ENCODE data around the gene PFDN5. TPM values are rescaled to one million over a fixed set of nuclear protein-coding genes. Genes with fewer than 3 reads are reported as not detected.

PFDN5 gene
- total RNA-seq, 1 donor from 2014 or later, result 425 TPM

GRCh38 chr12:53338916-53339315 lies 43.6 kb downstream of the PFDN5 start:
- TF ChIP-seq CTCF (IDR thresholded peaks at IDR 0.05) (no peak), EZH2phosphoT487 (IDR thresholded peaks at IDR 0.05) (no peak), EZH2 (IDR thresholded peaks at IDR 0.05) (no peak)
- no peaks in the 10 kb centered on the region for H4K20me1 ChIP-seq (ENCODE audit: low read depth)
- peaks cover 36% of the 10 kb centered on the region for H3K4me1 ChIP-seq
- no peak overlapping the region for H3K4me2 ChIP-seq
- Mint-ChIP-seq H3K27me3 (ENCODE audit: insufficient read depth, low read depth) (peaks cover 16% of the 10 kb centered on the region), H3K4me3 (no peak overlapping the region), H3K27ac (no peak overlapping the region), H3K36me3 (no peaks in the 10 kb centered on the region), H3K9me3 (no peaks in the 10 kb centered on the region), H3K4me1 (peaks cover 33% of the 10 kb centered on the region)
- H2AFZ ChIP-seq (replicated peaks), result no peak overlapping the region
- H3F3A ChIP-seq (ENCODE audit: low read depth), result peaks cover 8% of the 10 kb centered on the region
- H3K4me3 ChIP-seq, result no peak overlapping the region
- H3K36me3 ChIP-seq, result no peaks in the 10 kb centered on the region
- H3K27ac ChIP-seq, result no peak overlapping the region
- no peaks in the 10 kb centered on the region for H3K79me2 ChIP-seq (ENCODE audit: low read depth)
- H3K27me3 ChIP-seq, result no peaks in the 10 kb centered on the region
- no peaks in the 10 kb centered on the region for H3K9me3 ChIP-seq (ENCODE audit: low read depth)
- no peak for DNase-seq (ENCODE audit: low spot score)
- no peak overlapping the region for H3K9ac ChIP-seq

- Mint-ChIP-seq H3K36me3 (no peaks in the 10 kb centered on the region), H3K4me3 (no peak overlapping the region), H3K27ac (no peak overlapping the region), H3K9me3 (no peaks in the 10 kb centered on the region), H3K27me3 (ENCODE audit: insufficient read depth, low read depth) (peaks cover 16% of the 10 kb centered on the region), H3K4me1 (peaks cover 31% of the 10 kb centered on the region)
- Histone ChIP-seq H3K27ac (no peak overlapping the region), H4K20me1 (ENCODE audit: low read depth) (no peaks in the 10 kb centered on the region), H3K27me3 (peaks cover 6% of the 10 kb centered on the region), H3K4me1 (peaks cover 26% of the 10 kb centered on the region), H2AFZ (replicated peaks) (no peak overlapping the region), H3K4me3 (no peak overlapping the region), H3K9ac (no peak overlapping the region), H3K79me2 (ENCODE audit: low read depth) (no peaks in the 10 kb centered on the region), H3K36me3 (no peaks in the 10 kb centered on the region), H3K4me2 (no peak overlapping the region), H3F3A (ENCODE audit: low read depth) (peaks cover 21% of the 10 kb centered on the region), H3K9me3 (ENCODE audit: low read depth) (no peaks in the 10 kb centered on the region)
- TF ChIP-seq EZH2 (IDR thresholded peaks at IDR 0.05), result no peak
- TF ChIP-seq CTCF (IDR thresholded peaks at IDR 0.05), result no peak
- TF ChIP-seq EZH2phosphoT487 (IDR thresholded peaks at IDR 0.05), result no peak
- no peak for DNase-seq (ENCODE audit: low spot score)
Measured at GRCh38 chr12:53340398-53340797, 45.1 kb downstream of the PFDN5 start.

GRCh38 chr12:53343449-53343848 lies 48.1 kb downstream of the PFDN5 start:
- Histone ChIP-seq H3K79me2 (ENCODE audit: low read depth) (no peaks in the 10 kb centered on the region), H3K9ac (no peak overlapping the region), H3F3A (ENCODE audit: low read depth) (peaks cover 23% of the 10 kb centered on the region), H3K4me1 (peaks cover 11% of the 10 kb centered on the region), H3K27me3 (peaks cover 6% of the 10 kb centered on the region), H3K4me3 (no peak overlapping the region), H4K20me1 (ENCODE audit: low read depth) (no peaks in the 10 kb centered on the region), H3K36me3 (no peaks in the 10 kb centered on the region), H2AFZ (replicated peaks) (no peak overlapping the region), H3K27ac (no peak overlapping the region), H3K9me3 (ENCODE audit: low read depth) (no peaks in the 10 kb centered on the region), H3K4me2 (no peak overlapping the region)
- Mint-ChIP-seq H3K27me3 (ENCODE audit: insufficient read depth, low read depth) (peaks cover 18% of the 10 kb centered on the region), H3K9me3 (no peaks in the 10 kb centered on the region), H3K36me3 (no peaks in the 10 kb centered on the region), H3K4me3 (peak overlapping the region; percentile 58), H3K4me1 (peaks cover 26% of the 10 kb centered on the region), H3K27ac (no peak overlapping the region)
- no peak for DNase-seq (ENCODE audit: low spot score)
- TF ChIP-seq CTCF (IDR thresholded peaks at IDR 0.05), result no peak

Measured in neural progenitor cell (in vitro differentiated cells).